HG02973 (cell line): ENCODE data around the gene ZNF655.
"Not testable (repeated sequence)": the region's sequence is repeated elsewhere in the genome, so short reads cannot be mapped to it uniquely, and the experiment has no call there.

Experiments
- ATAC-seq: cut with Tn5 transposase; IDR thresholded peaks from one replicate; pipeline ENCODE4 v1.9.1; 2021; ENCODE audit warnings: moderate library complexity; ENCODE audit not compliant: unreplicated experiment

Gene ZNF655, protein sequence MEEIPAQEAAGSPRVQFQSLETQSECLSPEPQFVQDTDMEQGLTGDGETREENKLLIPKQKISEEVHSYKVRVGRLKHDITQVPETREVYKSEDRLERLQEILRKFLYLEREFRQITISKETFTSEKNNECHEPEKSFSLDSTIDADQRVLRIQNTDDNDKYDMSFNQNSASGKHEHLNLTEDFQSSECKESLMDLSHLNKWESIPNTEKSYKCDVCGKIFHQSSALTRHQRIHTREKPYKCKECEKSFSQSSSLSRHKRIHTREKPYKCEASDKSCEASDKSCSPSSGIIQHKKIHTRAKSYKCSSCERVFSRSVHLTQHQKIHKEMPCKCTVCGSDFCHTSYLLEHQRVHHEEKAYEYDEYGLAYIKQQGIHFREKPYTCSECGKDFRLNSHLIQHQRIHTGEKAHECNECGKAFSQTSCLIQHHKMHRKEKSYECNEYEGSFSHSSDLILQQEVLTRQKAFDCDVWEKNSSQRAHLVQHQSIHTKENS

DNA sequence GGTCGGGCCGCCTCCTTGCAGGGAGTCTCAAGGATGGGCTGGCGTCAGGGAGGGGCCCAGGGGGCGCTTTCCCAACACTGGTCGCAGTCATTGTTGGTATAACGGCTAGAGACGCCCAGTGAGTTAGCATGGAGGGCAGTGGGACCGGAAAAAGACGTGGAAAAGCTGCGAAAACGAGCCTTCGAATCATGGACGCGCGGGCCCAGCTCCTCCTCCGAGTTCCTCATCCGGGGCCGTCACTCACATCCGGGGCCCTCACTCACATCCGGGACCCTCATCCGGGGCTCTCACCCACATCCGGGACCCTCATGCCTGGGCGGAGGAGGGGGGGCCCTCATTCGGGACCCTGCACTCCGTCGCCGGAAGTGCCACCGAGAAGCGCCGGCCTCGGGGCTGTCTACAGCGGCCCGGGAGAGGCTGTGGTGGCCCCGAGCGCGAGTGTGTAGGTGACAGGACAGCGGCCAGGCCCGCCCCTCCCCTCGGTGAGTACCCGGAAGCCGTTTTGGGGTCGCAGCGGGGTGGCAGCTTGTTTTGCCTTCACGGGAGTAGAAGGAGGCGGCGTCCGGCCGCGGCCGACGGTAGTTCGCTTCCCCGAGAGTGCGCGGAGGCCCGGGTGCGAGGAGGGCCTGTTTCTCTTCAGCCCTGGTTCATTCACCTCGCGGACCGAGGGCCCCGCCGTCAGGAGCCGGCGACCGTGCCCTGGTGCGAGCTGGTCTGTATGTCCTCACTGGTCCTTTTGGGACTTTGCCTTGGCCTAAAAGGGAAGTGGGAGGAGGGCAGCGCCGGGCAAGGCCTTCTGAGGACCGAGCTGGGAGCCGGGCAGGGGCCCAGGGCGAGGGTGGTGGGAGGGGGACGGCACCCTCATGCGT, at the start of gene ZNF655:
Gene ZNF655 (plus strand): TSS at position 337 of the 869 bp plus-strand sequence. CDS start 1,918 bp downstream, outside the sequence.
- peak; percentile 66 for ATAC-seq

- ATAC-seq: no peak
Measured at GRCh38 chr7:99514050-99514449, 44.4 kb upstream of the ZNF655 start.

DNA sequence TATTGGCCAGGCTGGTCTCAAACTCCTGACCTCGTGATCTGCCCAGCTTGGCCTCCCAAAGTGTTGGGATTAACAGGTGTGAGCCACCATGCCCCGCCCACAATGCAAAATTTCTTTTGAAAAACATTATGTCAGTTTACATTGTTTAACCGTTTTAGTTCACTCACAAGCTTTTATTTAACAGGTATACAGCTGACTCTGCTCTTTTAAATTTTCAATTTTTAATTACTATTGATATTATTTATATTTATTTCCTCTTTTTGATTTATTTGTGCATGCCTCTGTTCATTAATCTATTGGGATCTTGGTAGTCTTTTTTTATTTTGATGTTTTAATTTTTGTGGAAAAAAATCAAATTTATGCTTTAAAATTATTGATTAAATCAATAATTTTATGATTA, 37.0 kb upstream of the ZNF655 start:
- ATAC-seq: no peak

DNA sequence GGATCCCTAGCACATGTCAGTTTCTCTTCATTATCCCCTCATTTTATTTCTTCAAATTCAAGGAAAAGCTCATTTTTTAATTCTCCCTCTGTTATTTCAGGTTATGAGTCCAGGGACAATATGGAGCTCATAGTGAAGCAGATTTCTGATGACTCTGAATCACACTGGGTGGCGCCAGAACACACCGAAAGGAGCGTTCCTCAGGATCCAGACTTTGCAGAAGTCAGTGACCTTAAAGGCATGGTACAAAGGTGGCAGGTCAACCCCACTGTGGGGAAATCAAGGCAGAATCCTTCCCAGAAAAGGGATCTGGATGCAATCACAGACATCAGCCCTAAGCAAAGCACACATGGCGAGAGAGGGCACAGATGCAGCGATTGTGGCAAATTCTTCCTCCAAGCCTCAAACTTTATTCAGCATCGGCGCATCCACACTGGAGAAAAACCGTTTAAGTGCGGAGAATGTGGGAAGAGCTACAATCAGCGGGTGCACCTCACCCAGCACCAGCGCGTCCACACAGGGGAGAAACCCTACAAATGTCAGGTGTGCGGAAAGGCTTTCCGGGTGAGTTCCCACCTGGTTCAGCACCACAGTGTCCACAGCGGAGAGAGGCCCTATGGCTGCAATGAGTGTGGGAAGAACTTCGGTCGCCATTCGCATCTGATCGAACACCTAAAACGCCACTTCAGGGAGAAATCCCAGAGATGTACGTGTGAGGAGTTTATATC, 32.6 kb upstream of the ZNF655 start:
- no peak for ATAC-seq

GRCh38 chr7:99531354-99531765, 27.1 kb upstream of the ZNF655 start:
- ATAC-seq: no peak

- no peak for ATAC-seq
Measured at GRCh38 chr7:99535667-99536066, 22.8 kb upstream of the ZNF655 start.

DNA sequence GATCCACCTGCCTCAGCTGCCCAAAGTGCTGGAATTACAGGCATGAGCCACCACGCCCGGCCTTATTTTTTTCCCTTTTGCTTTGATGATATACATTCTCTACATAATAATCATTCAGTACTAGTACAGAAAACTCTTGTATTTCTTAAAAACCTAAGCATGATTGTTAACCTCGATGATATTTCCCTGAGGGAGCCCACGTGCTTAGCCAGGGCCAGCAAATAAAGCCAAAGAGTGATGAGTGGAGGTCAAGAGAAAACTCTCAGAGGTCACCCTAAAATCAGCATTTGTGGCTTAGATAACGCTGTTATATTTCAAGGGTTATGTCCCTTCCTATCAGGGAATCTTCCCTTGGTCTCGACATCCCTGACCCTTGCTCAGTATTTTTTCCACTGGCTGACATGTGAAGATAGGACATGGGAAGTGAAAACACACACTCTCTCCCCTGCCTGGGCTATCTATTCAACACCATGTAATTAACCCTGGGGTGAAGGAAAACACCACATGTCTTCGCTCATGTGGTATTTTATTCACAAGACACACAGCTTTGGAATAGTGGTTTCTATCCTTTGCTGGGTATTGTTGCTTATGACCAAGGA, 19.1 kb upstream of the ZNF655 start:
- ATAC-seq: no peak

- ATAC-seq: no peak
Measured at GRCh38 chr7:99540542-99540941, 17.9 kb upstream of the ZNF655 start.

DNA sequence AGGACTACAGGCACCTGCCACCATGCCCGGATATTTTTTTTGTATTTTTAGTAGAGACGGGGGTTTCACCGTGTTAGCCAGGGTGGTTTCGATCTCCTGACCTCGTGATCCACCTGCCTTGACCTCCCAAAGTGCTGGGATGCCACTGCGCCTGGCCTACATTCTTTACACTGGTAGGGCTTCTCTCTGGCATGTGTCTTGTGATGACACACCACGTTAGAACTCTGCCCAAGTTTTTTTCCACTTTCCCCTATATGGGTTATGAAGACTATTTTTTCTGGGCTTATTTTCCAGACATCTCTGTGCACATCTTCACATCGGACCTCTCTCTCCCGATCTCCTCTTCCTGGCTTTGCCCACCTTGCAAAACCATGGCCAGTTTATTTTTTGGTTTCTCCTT, 17.2 kb upstream of the ZNF655 start:
- no peak for ATAC-seq

- ATAC-seq: no peak
Measured at GRCh38 chr7:99543081-99543671, 15.3 kb upstream of the ZNF655 start.

DNA sequence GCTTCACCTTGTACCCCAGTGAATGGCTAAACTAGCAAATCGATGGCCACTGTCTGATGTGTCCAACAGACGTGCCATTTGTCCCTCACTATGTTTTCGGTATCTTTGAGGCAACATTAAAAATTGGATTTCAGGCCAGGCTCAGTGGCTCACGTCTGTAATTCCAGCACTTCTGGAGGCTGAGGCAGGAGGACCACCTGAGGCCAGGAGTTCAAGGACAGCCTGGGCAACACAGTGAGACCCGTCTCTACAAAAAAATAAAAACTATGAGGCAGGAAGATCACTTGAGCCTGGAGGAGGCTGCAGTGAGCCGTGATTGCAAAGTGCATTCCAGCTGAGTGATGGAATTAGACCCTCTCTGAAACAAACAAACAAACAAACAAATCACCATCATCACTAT, 14.5 kb upstream of the ZNF655 start:
- no peak for ATAC-seq

DNA sequence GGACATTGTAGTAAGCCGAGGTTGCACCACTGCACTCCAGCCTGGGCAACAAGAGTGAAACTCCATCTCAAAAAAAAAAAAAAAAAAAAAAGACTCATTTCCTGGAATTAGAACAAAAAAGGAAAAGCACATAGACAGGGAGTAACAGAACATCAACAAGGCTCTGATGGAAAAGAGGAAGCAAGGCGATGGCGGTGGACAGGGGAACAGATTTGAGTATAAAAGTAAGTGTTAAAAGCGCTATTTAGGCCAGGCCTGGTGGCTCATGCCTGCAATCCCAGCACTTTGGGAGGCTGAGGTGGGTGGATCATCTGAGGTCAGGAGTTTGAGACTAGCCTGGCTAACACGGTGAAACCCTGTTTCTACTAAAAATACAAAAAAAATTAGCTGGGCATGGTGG, 13.1 kb upstream of the ZNF655 start:
- ATAC-seq: not testable (repeated sequence)

DNA sequence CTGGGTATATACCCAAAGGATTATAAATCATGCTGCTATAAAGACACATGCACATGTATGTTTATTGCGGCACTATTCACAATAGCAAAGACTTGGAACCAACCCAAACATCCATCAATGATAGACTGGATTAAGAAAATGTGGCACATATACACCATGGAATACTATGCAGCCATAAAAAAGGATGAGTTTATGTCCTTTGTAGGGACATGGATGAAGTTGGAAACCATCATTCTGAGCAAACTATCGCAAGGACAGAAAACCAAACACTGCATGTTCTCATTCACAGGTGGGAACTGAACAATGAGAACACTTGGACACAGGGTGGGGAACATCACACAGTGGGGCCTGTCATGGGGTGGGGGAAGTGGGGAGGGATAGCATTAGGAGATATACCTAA, 8.9 kb upstream of the ZNF655 start:
- not testable (repeated sequence) for ATAC-seq

DNA sequence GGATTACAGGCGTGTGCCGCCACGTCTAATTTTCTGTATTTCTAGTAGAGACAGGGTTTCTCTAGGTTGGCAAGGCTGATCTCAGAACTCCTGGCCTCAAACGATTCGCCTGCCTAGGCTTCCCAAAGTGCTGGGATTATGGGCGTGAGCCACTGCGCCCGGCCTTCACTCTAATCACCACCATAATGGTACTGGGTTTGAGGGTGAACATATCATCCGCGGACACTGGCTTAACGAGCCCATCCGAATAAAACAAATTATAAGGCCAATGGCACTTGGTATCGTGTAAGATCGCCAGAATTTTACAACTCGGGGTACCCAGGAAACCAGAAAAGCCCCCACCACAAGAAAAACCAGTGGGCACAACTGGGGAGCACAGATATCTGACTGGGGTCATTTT, 7.1 kb upstream of the ZNF655 start:
- ATAC-seq: peak; percentile 14

- ATAC-seq: peak; percentile 85
Measured at GRCh38 chr7:99551767-99552463, 6.5 kb upstream of the ZNF655 start, which contains the start of gene FAM200A. Gene FAM200A, minus strand, starts transcription at chr7:99552114. Its CDS starts 3,707 bp downstream, at chr7:99548407.

DNA sequence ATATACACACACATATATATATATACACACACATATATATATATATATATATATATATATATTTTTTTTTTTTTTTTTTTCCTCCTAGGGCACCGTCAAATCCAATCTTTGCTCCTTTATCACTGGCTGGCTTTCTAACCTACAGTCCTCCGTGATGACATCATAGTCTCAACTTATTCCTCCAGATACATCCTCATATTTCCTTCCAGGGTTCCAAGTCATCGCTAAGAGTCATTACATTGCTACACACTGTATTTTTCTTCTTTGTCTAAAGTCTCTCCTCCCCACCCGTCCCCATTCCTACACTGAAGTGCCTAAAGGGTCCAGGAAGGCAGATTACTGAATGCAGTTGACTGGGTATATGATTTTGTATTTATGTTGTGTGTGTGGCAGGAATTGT, 5.4 kb upstream of the ZNF655 start:
- no peak for ATAC-seq

DNA sequence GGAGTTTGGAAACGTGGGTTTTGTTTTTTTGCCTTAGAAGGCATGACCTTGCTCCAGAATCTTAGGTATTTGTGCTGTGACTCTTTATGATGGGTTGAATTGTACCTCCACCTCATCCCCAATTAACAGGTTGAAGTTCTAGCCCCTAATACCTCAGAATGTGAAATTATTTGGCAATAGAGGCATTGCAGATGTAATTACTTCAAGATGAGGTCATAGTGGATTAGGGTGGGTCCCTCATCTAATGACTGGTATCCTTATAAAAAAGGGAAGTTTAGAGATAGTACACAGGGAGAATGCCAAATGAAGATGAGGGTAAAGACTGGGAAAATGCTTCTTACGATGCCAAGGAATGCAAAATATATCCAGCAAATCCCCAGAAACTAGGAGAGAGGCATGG, 3.5 kb upstream of the ZNF655 start:
- no peak for ATAC-seq

- ATAC-seq: no peak
Measured at GRCh38 chr7:99557196-99557607, 1.2 kb upstream of the ZNF655 start.

DNA sequence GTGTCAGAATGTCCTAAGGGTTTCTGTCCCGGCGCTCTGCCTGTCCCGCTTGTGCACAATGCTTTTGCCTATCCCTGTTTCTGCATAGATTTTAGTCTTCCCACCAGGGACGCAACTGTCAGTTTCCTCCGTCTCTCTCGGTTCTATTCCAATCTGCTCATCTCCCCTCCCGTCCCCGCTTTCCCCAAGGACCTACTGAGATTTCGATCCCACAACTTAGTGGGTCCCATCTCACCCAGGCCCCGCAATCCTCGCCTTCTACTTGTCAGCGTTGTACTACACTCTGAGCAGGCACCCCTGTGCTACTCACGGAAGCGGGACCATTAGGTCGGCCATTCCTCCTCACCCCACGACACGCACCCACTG, 519 bp upstream of the ZNF655 start:
- ATAC-seq: peak; percentile 38
